GM18909 (cell line): ENCODE data around the gene ZNFX1.
"Not testable (repeated sequence)": the region's sequence is repeated elsewhere in the genome, so short reads cannot be mapped to it uniquely, and the experiment has no call there.

ENCODE experiments used
- ATAC-seq: cut with Tn5 transposase; IDR thresholded peaks from one replicate; pipeline ENCODE4 v1.9.1; 2021; ENCODE audit warnings: mild to moderate bottlenecking; ENCODE audit not compliant: unreplicated experiment, poor library complexity

Gene ZNFX1

DNA sequence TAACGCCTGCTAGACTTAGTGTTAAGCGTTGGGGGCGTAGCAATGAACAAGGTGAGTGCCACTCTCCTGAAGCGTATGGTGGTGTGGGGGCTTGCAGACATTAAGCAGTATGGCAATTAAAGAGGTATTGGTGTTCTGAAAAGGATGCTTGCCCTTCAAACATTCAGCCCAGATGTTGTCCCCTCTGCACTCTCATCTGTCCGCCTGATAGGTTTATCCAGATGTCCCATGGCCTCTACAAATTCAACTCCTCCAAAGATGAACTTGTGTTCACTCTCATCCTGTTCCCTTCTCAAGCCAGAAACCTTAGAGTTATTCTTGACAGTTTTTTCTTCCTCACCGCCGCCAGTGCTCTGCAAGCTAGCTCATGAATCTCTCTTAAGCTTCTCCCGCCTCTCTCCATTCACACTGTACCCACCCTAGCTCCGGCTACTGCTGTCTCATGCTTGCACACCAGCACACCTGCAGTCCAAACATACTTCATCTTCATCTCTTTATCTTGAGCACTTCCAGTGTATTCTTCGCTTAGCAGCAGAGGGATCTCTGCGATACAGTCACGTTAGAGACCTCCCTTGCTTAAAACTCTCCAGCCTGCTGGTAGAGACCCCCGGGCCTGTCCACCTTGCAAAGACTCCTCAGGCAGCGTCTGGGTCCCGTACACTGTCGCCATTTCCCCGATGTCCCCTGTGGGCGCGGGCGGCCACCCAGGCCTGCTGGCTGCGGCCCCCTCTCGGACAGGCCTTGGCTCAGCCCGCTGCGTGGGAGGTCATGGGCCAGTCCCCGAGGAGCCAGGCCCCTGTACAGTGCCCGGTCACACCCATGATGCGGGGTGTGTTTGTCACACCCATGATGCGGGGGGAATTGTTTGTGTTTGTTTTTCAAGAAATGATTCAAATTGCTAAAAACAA lies 57.7 kb downstream of the ZNFX1 start:
- no peak for ATAC-seq

DNA sequence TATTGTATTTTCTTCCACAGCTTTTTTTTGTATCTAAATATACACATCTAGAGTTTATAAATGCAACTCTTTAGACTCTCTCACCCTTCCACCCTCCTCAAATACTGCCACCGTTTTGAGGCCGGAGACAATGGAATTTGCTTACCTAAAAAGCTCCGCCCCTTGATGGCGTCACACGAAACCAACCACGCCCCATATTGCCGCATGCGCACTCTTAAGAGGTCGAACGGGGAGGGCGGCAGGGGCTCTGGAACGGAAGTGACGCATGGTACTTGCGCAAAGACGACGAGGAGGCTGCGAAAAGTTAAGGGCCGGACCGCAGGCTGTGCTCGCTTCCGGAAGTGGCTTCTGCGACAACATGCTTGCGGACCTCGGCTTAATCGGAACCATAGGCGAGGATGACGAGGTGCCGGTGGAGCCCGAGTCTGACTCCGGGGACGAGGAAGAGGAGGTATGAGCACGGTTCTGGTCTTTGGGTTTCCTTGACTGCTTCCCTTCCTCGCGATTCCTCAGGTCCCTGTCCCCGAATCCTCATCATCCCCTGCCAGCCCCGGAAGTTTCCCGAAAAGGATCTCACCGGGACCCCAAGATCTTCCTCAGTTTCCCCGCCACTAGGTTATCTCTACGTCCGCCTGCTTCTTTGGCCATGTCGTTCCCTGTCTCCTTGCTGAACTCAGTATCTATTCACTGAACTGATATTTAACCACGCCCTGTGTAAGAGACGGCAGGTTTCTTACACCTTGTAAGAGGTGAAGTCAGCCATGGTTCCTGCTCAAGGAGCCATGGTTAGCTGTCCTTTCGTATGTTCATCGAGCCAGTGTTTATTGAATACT lies 58.5 kb downstream of the ZNFX1 start, which contains the start of gene DDX27:
Gene DDX27, plus strand, starts transcription at position 326 of the 833 bp plus-strand sequence. Its CDS starts 33 bp downstream, at position 359.
- peak; percentile 86 for ATAC-seq

DNA sequence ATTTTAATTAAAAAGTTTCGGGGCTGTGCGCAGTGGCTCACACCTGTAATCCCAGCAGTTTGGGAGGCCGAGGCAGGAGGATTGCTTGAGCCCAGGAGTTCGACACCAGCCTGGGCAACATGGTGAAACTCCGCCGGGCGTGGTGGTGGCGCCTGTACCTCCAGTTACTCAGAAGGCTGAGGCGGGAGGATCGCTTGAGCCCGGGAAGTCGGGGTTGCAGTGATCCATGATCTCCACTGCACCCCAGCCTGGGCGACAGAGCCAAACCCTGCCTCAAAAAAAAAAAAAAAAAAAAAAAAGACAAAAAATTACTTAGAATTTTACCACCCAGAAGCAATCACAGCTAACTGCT lies 59.1 kb downstream of the ZNFX1 start:
- not testable (repeated sequence) for ATAC-seq

DNA sequence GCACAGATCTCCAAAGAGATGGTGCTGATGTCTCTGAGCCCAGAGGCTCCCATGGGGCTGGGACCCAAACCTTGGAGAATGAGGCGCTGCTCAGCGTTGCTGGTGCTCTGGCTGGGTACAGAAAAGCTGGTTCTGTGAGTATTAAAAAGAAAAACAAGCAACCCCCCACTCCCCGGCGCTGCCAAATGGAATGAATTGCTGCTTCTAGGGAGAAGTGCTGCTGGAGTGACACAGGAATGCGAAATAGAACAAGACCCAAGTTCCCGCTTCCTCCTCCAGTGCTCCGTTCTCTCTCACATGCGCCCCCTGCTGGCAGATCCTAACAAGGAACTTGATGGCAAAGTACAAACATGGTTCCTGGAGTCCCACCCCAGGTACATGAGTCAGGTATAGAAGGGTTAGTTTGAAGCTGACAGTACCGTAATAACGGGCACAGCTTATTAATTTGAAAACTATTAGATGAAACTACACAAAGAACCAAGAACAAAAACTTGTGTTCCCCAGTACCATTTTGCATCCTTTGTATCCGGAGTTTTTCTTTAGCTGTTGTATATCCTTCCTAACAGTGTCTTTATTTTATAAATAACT lies 60.8 kb downstream of the ZNFX1 start:
- ATAC-seq, result no peak

DNA sequence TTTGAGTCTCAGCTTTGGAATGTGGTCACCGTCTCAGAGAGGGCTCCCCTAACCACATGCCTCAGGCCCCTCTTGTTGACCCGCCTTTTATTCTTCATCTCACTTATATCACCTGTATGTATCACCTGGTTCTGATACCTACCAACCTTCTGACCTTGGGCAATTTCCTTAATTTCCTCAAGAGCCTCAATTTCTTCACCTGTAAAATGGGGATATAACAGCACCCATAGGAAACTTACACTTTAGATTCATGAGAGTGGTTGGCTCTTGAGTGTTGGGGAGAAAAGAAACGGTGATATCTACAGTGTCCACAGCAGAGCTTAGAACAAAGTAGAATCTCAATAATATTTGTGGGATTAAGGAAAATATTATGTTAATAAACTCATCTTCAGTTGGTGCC lies 62.6 kb downstream of the ZNFX1 start:
- no peak for ATAC-seq

DNA sequence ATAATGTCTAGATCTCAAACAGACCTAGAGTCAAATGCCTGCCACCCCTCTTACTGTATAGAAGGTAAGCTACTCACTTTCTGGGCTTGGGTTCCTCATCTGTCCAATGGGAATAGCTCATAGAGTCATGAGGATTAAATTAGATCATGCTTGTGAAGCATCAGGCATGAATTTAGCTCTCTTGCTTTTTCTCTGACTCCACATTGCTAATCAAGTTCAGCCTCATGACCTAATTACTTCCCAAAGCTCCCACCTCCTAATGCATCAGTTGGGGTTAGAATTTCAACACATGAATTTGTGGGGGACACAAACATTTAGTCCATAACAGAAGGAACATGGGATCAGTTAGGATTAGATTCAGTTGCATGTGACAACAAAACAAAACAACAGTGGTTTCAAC lies 63.3 kb downstream of the ZNFX1 start:
- ATAC-seq, result no peak

DNA sequence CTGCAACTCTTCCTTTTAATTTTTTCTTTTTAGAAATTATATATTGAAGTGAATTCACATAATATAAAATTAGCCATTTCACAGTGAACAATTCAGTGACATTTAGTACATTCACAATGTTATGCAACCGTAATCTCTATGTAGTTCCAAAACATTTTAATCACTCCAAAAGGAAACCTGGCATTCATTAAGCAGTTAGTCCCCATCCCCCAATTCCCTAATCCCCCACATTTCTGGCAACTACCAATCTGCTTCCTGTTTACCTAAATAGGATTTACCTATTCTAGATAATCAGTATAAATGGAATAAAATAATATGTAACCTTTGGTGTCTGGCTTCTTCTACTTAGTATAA lies 67.1 kb downstream of the ZNFX1 start:
- ATAC-seq, result no peak

DNA sequence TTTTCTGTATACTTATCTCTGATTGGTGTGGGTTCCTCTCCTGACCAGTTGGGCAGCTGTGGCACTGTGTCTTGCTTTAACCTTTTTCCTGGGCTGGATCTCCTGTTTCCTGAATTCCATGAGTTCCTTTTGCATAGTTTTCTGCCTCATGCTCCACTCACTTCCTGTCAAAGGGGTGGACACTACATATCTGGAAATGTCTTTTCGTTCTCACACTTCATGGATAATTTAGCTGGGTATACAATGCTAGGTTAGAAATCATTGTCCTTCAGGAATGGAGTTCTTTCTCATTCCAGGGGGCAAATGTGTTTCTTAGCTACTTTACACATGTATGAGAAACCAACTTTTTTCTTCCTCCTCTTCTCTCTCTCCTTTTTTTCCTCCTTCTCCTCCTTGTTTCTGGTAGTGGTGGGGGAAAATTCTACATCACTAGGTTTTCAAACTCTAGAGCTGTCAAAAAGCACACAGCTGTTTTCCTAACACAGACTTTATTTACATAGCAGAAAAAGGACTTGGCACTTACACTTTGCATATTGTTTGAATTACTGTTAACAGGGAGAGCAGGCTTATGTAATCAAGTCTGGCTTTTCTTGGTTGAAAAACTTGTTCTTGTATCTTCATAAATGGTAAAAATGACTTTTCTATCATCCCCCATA lies 67.6 kb downstream of the ZNFX1 start:
- ATAC-seq, result no peak

DNA sequence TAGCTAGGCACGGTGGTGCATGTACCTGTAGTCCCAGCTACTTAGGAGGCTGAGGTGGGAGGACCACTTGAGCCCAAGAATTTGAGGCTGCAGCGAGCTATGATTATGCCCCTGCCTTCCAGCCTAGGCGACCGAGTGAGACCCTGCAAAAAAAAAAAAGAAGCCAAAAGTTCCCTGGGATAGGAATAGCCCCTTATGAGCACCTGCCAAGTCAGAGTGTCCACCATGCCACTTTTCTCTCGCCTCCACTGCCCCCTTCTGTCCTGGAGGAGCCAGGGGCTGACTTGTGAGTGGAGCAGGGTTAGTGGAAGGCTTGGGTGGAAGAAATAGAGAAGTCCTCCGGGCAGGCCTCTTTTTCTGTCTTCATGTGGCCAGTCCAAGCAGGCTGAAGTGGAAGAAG lies 70.8 kb downstream of the ZNFX1 start:
- ATAC-seq, result no peak

DNA sequence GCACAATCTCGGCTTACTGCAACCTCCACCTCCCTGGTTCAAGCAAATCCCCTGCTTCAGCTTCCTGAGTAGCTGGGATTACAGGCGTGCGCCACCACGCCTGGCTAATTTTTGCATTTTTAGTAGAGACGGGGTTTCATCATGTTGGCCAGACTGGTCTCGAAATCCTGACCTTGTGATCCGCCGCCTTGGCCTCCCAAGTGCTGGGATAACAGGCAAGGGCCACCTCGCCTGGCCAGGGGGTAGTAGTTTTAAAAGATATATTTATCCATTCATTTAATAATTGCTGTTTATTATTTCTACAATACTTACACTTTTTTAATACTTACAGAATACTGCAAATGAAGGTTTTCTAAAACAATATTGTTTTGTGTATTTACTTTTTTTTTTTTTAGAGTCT lies 74.1 kb downstream of the ZNFX1 start:
- ATAC-seq, result no peak

DNA sequence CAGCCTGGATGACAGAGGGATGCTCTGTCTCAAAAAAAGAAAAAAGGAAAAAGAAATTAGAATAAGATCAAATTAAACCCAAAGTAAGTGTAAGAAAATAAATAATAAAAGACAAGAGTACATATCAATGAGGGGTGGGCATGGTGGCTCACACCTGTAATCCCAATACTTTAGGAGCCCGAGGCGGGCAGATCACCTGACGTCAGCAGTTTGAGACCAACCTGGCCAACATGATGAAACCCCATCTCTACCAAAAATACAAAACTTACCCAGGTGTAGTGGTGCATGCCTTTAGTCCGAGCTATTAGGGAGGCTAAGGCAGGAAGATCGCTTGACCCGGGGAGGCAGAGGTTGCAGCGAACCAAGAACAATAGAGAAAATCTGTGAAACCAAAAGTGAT lies 74.8 kb downstream of the ZNFX1 start:
- ATAC-seq, result no peak

DNA sequence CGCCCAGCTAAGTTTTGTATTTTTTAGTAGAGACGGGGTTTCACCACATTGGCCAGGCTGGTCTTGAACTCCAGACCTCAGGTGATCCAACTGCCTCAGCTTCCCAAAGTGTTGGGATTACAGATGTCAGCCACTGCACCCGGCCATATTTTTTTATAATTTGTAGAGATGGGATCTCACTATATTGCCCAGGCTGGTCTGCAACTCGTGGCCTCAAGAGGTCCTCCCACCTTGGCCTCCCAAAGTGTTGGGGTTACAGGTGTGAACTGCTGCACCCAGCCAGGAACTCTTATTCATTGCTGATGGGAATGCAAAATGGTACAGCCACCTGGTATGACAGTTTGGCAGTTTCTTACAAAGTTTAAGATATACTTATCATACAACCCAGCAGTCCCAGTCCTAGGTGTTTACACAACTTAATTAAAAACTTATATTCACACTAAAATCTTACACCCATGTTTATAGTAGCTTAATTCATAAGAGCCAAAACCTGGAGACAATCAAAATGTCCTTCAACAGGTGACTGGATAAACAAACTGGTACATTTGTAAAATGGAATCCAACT lies 78.0 kb downstream of the ZNFX1 start:
- ATAC-seq, result no peak

DNA sequence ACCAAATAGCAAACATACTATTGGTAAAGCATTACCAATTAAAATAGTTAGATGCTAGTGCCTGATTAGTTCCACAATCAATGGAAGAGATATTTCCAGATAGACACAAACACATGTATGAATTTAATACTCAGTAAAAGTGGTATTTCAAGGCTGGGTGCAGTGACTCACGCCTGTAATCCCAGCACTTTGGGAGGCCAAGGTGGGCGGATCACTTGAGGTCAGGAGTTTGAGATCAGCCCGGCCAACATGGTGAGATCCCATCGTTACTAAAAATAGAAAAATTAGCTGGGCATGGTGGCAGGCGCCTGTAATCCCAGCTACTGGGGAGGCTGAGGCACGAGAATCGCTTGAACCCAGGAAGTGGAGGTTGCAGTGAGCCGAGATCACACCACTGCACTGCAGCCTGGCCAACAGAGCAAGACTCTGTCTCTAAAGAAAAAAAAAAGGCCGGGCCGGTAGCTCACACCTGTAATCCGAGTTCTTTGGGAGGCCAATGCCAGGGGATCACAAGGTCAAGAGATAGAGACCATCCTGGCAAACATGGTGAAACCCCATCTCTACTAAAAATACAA lies 84.8 kb downstream of the ZNFX1 start:
- not testable (repeated sequence) for ATAC-seq
